Nephron progenitor cell (in vitro differentiated cells): ENCODE data around the gene IREB2.

ENCODE experiments used
- DNase-seq: peaks from one replicate; pipeline ENCODE4 v3.0.0; 2021
- H3K27ac Mint-ChIP-seq: 2 replicates; pipeline ENCODE4 v1.8.0; 2021; ENCODE audit warnings: mild to moderate bottlenecking, moderate library complexity, mixed read lengths
- H3K27me3 Mint-ChIP-seq: 2 replicates; pipeline ENCODE4 v1.8.0; 2021; ENCODE audit warnings: mild to moderate bottlenecking, low read depth, mixed read lengths; ENCODE audit not compliant: poor library complexity
- H3K36me3 Mint-ChIP-seq: 2 replicates; pipeline ENCODE4 v1.8.0; 2021; ENCODE audit warnings: low read depth, mixed read lengths
- H3K4me1 Mint-ChIP-seq: 2 replicates; pipeline ENCODE4 v1.8.0; 2021; ENCODE audit warnings: mixed read lengths
- H3K4me3 Mint-ChIP-seq: 2 replicates; pipeline ENCODE4 v1.8.0; 2021; ENCODE audit warnings: mild to moderate bottlenecking, moderate library complexity, mixed read lengths
- H3K9me3 Mint-ChIP-seq: 2 replicates; pipeline ENCODE4 v1.8.0; 2021; ENCODE audit warnings: mild to moderate bottlenecking, moderate library complexity, mixed read lengths
- CTCF ChIP-seq: fragments of 200-600 bp; sonication (generic); IDR thresholded peaks from 2 replicates; pipeline ENCODE4 v1.5.0; 2021; ENCODE audit warnings: antibody characterized with exemption

The IREB2 gene

GRCh38 chr15:78501857-78502256 is 63.8 kb downstream of the IREB2 start:
- no peak for TF ChIP-seq CTCF
- H3K4me1 Mint-ChIP-seq: no peaks in the 10 kb centered on the region
- DNase-seq: no peak
- peaks cover 23% of the 10 kb centered on the region for H3K9me3 Mint-ChIP-seq
- peak overlapping the region; percentile 56 for H3K27ac Mint-ChIP-seq
- peaks cover 52% of the 10 kb centered on the region for H3K36me3 Mint-ChIP-seq
- H3K27me3 Mint-ChIP-seq: peaks cover 2% of the 10 kb centered on the region
- H3K4me3 Mint-ChIP-seq: no peak overlapping the region

- no peak overlapping the region for H3K4me3 Mint-ChIP-seq
- H3K4me1 Mint-ChIP-seq: no peaks in the 10 kb centered on the region
- DNase-seq: no peak
- H3K27me3 Mint-ChIP-seq: peaks cover 3% of the 10 kb centered on the region
- peaks cover 23% of the 10 kb centered on the region for H3K9me3 Mint-ChIP-seq
- TF ChIP-seq CTCF: no peak
- H3K36me3 Mint-ChIP-seq: peaks cover 46% of the 10 kb centered on the region
- H3K27ac Mint-ChIP-seq: no peak overlapping the region
Observed at GRCh38 chr15:78502641-78503040, 64.6 kb downstream of the IREB2 start.

- Mint-ChIP-seq H3K4me3 (peak within 1 kb of the TSS; percentile 90), H3K36me3 (peaks cover 3% of the 10 kb centered on the region), H3K27ac (peak within 1 kb of the TSS; percentile 95), H3K4me1 (peaks cover 7% of the 10 kb centered on the region), H3K9me3 (peaks cover 11% of the 10 kb centered on the region), H3K27me3 (peaks cover 45% of the 10 kb centered on the region)
- TF ChIP-seq CTCF: no peak
- peak; percentile 93 for DNase-seq
Observed at GRCh38 chr15:78506971-78507830, 69.2 kb downstream of the IREB2 start, which contains the start of gene HYKK. Gene HYKK (plus strand): TSS chr15:78507577. CDS start chr15:78513089, 5,512 bp downstream.

GRCh38 chr15:78507831-78508160 is 69.8 kb downstream of the IREB2 start:
- H3K27ac Mint-ChIP-seq: no peak overlapping the region
- no peak for DNase-seq
- H3K4me1 Mint-ChIP-seq: peaks cover 7% of the 10 kb centered on the region
- H3K36me3 Mint-ChIP-seq: no peaks in the 10 kb centered on the region
- H3K27me3 Mint-ChIP-seq: peaks cover 45% of the 10 kb centered on the region
- TF ChIP-seq CTCF: no peak
- H3K4me3 Mint-ChIP-seq: peak overlapping the region; percentile 90
- H3K9me3 Mint-ChIP-seq: peaks cover 7% of the 10 kb centered on the region

- Mint-ChIP-seq H3K27me3 (peaks cover 49% of the 10 kb centered on the region), H3K4me3 (peak overlapping the region; percentile 90), H3K4me1 (peaks cover 7% of the 10 kb centered on the region), H3K9me3 (peaks cover 7% of the 10 kb centered on the region), H3K36me3 (no peaks in the 10 kb centered on the region), H3K27ac (no peak overlapping the region)
- TF ChIP-seq CTCF: no peak
- DNase-seq: no peak
Observed at GRCh38 chr15:78508272-78508671, 70.3 kb downstream of the IREB2 start.
